Measurements from ENCODE around the gene KLK1. TPM values are rescaled to one million over a fixed set of nuclear protein-coding genes. Genes with fewer than 3 reads are reported as not detected.
"Not testable (repeated sequence)": the region's sequence is repeated elsewhere in the genome, so short reads cannot be mapped to it uniquely, and the experiment has no call there.

The KLK1 gene
- total RNA-seq, 4 donors from 2014 or later, result not detected

GRCh38 chr19:50817941-50818858 lies 5.4 kb downstream of the KLK1 start:
- Histone ChIP-seq H3K4me3 (peak overlapping the region in 3 of 4 donors; percentile 30 to 59 (median 30)), H3K27ac (no peak overlapping the region), H3K36me3 (no peaks in the 10 kb centered on the region), H3K9me3 (no peaks in the 10 kb centered on the region), H3K4me1 (peaks cover 12 to 30% (median 16%) of the 10 kb centered on the region in 3 donors), H3K27me3 (peaks cover 0 to 93% (median 8%) of the 10 kb centered on the region in 4 donors)
- intact Hi-C loops (cut with DNase I), result no loop called here
- WGBS, 2 donors, result 16 to 41% methylated on average over 5 to 18 of the region's 52 CpGs
- TF ChIP-seq CTCF (IDR thresholded peaks at IDR 0.05) (no peak), POLR2A (IDR thresholded peaks at IDR 0.05) (no peak)
- no peak for DNase-seq

- Histone ChIP-seq H3K27ac (no peak overlapping the region), H3K36me3 (no peaks in the 10 kb centered on the region), H3K27me3 (peaks cover 0 to 76% (median 6%) of the 10 kb centered on the region in 4 donors), H3K4me1 (peaks cover 10 to 20% (median 10%) of the 10 kb centered on the region in 3 donors), H3K9me3 (no peaks in the 10 kb centered on the region), H3K4me3 (no peak overlapping the region)
- DNase-seq, result no peak
- intact Hi-C loops (cut with DNase I), result no loop called here
- TF ChIP-seq CTCF (IDR thresholded peaks at IDR 0.05), result no peak
- no peak for TF ChIP-seq POLR2A (IDR thresholded peaks at IDR 0.05)
- WGBS, 2 donors, result 80 to 92% methylated on average over 1 of the region's 1 CpG
Observed at GRCh38 chr19:50815439-50815838, 8.1 kb downstream of the KLK1 start.

- no peak for DNase-seq
- Histone ChIP-seq H3K4me1 (peaks cover 5 to 14% (median 6%) of the 10 kb centered on the region in 3 donors), H3K27ac (no peak overlapping the region), H3K9me3 (no peaks in the 10 kb centered on the region), H3K36me3 (no peaks in the 10 kb centered on the region), H3K4me3 (no peak overlapping the region), H3K27me3 (peaks cover 0 to 70% (median 6%) of the 10 kb centered on the region in 4 donors)
- 61 to 68% methylated on average over 5 of the region's 5 CpGs for WGBS, 2 donors
- TF ChIP-seq CTCF (IDR thresholded peaks at IDR 0.05), result no peak
- TF ChIP-seq POLR2A (IDR thresholded peaks at IDR 0.05), result no peak
- intact Hi-C loops (cut with DNase I), result no loop called here
Observed at GRCh38 chr19:50814883-50815282, 8.7 kb downstream of the KLK1 start.

GRCh38 chr19:50812474-50812873 lies 11.1 kb downstream of the KLK1 start:
- no peak for DNase-seq
- H3K9me3 ChIP-seq, result no peaks in the 10 kb centered on the region
- no peaks in the 10 kb centered on the region for H3K4me1 ChIP-seq
- no peaks in the 10 kb centered on the region for H3K36me3 ChIP-seq
- no peak for TF ChIP-seq CTCF (IDR thresholded peaks at IDR 0.05)
- no peak for TF ChIP-seq POLR2A (IDR thresholded peaks at IDR 0.05)
- 48 to 53% methylated on average over 2 to 3 of the region's 3 CpGs for WGBS, 2 donors
- peaks cover 0 to 46% (median 1%) of the 10 kb centered on the region in 4 donors for H3K27me3 ChIP-seq
- intact Hi-C loops (cut with DNase I), result no loop called here
- H3K4me3 ChIP-seq, result no peak overlapping the region
- H3K27ac ChIP-seq, result no peak overlapping the region

GRCh38 chr19:50811622-50812238 lies 11.9 kb downstream of the KLK1 start:
- H3K9me3 ChIP-seq; H3K36me3 ChIP-seq; H3K4me3 ChIP-seq; H3K27ac ChIP-seq; H3K4me1 ChIP-seq; DNase-seq; intact Hi-C loops (cut with DNase I): not testable (repeated sequence)
- WGBS, 2 donors, result 29% methylated on average over 1 of the region's 3 CpGs; no CpG with 5 or more reads in 1 of the 2 donors
- H3K27me3 ChIP-seq, result peaks cover 0 to 38% (median 0%) of the 10 kb centered on the region in 4 donors

Measured in esophagus squamous epithelium (tissue), 5 donors.